Natural killer cell treated with Interleukin-12 subunit alpha and Interleukin-12 subunit beta and Interleukin-15 and Interleukin-18, amount 100 ng/mL, for 72 hours (primary cell): ENCODE measurements around the gene RNF145. TPM values are rescaled to one million over a fixed set of nuclear protein-coding genes. Genes with fewer than 3 reads are reported as not detected.
A peak's percentile ranks its signal among the peaks of the same experiment; 100 is the strongest.

Source experiments
- ATAC-seq, 2 donors: fragments of 150-1000 bp; cut with Tn5 transposase in 1 of 2; sonication (Bioruptor Pico), chemical (Tn5 transposase) in 1 of 2; 2 replicates each; pipeline ENCODE4 v1.10.0; 2021
- DNase-seq: peaks from one replicate; pipeline ENCODE4 v3.0.0; 2022; ENCODE audit warnings: low spot score
- H3K27ac Mint-ChIP-seq, 2 donors: 1 replicate in 1 of 2; 2 replicates in 1 of 2; pipeline ENCODE4 v1.8.0; 2022; ENCODE audit warnings: mixed read lengths in 2 of 2, mild to moderate bottlenecking in 1 of 2, moderate library complexity in 1 of 2
- H3K27me3 Mint-ChIP-seq, 2 donors: 1 replicate in 1 of 2; 2 replicates in 1 of 2; pipeline ENCODE4 v1.8.0; 2022; ENCODE audit warnings: mixed read lengths in 2 of 2
- H3K36me3 Mint-ChIP-seq: one replicate; pipeline ENCODE4 v1.8.0; 2022; ENCODE audit warnings: mixed read lengths
- H3K4me1 Mint-ChIP-seq, 2 donors: 1 replicate in 1 of 2; 2 replicates in 1 of 2; pipeline ENCODE4 v1.8.0; 2022; ENCODE audit warnings: low read depth in 2 of 2, mixed read lengths in 2 of 2, mild to moderate bottlenecking in 1 of 2
- H3K4me3 Mint-ChIP-seq: one replicate; pipeline ENCODE4 v1.8.0; 2022; ENCODE audit warnings: mixed read lengths
- H3K9me3 Mint-ChIP-seq: 2 replicates; pipeline ENCODE4 v1.8.0; 2022; ENCODE audit warnings: mixed read lengths
- total RNA-seq, 2 donors: library from RNA; stranded (reverse); gene quantifications; one replicate each; pipeline ENCODE4 v1.2.3, GENCODE V29; 2022

Gene RNF145
- total RNA-seq, 2 donors from 2014 or later = 92.3 to 113 TPM

DNA sequence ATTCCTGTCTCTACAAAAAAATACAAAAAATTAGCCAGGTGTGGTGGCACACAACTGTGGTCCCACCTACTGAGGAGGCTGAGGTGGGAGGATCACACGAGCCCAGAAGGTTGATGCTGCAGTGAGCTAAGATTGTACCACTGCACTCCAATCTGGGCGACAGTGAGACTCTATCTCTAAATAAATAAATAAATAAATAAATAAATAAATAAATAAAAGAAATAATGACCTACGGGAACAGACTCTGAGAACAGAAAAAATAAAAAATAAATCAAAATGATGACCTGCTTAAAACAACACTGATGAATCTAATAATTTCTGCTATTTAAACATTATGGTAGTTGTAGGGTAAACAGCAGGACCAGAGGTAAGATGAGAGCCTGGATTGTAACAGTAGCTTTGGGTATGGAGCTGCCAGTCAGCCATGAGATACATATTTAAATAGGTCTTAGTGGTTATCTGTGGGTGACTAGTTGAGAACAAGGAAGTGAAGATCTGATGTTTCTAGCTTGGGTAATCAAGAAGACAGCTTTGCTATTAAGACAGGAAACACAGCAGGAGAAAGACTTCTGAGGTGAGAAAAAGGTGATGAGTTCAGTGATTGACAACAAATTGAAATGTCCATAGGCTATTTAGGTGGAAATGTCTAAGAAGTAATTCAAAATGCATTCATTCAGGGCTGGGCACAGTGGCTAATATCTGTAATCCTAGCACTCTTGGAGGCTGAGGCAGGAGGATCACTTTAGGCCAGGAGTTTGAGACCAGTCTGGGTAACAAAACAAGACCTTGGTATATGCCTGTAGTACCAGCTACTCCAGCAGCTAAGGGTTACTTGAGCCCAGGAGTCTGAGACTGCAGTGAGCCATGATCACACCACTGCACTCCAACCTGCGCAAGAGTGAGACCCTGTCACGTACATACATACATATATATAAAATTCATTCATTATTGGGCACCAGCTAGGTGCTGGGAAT is 11.0 kb downstream of the RNF145 start:
- Mint-ChIP-seq H3K27ac (peak overlapping the region; percentile 45 to 62), H3K4me3 (peak overlapping the region; percentile 10), H3K4me1 (peaks cover 39 to 44% of the 10 kb centered on the region in 2 donors), H3K9me3 (no peaks in the 10 kb centered on the region), H3K27me3 (no peaks in the 10 kb centered on the region), H3K36me3 (peaks cover 19% of the 10 kb centered on the region)
- ATAC-seq (peak; percentile 81 to 85), DNase-seq (no peak)

- no peak overlapping the region for H3K27ac Mint-ChIP-seq
- ATAC-seq (no peak), DNase-seq (no peak)
- H3K4me3 Mint-ChIP-seq = no peak overlapping the region
- no peaks in the 10 kb centered on the region for H3K9me3 Mint-ChIP-seq
- peaks cover 24% of the 10 kb centered on the region for H3K36me3 Mint-ChIP-seq
- no peaks in the 10 kb centered on the region for H3K27me3 Mint-ChIP-seq
- peaks cover 38 to 44% of the 10 kb centered on the region in 2 donors for H3K4me1 Mint-ChIP-seq
Observed at GRCh38 chr5:159195775-159196174, 13.6 kb downstream of the RNF145 start.

- Mint-ChIP-seq H3K4me1 (peaks cover 8 to 23% of the 10 kb centered on the region in 2 donors), H3K9me3 (no peaks in the 10 kb centered on the region), H3K27ac (no peak overlapping the region), H3K36me3 (peaks cover 12% of the 10 kb centered on the region), H3K4me3 (no peak overlapping the region), H3K27me3 (no peaks in the 10 kb centered on the region)
- DNase-seq (no peak), ATAC-seq (no peak)
Observed at GRCh38 chr5:159190170-159190569, 19.2 kb downstream of the RNF145 start.

DNA sequence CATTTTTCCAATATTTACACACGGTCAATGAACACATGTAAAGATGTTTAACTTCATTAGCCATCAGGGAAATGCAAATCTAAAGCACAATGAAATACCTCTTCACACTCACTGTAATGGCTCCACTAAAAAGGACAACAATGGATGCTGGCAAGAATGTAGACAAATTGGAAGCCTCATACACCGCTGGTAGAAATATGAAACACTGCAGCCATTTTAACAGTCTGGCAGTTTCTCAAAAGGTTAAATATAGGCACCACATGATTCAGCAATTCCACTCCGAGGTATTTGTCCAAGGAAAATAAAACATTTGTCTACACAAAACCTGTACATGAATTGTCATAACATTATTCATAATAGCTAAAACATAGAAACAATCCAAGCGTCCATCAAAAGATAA is 20.0 kb downstream of the RNF145 start:
- no peaks in the 10 kb centered on the region for H3K27me3 Mint-ChIP-seq
- no peaks in the 10 kb centered on the region for H3K9me3 Mint-ChIP-seq
- H3K4me1 Mint-ChIP-seq = peaks cover 13 to 24% of the 10 kb centered on the region in 2 donors
- H3K27ac Mint-ChIP-seq = no peak overlapping the region
- no peak for DNase-seq
- ATAC-seq = no peak
- H3K4me3 Mint-ChIP-seq = no peak overlapping the region
- H3K36me3 Mint-ChIP-seq = peaks cover 17% of the 10 kb centered on the region

DNA sequence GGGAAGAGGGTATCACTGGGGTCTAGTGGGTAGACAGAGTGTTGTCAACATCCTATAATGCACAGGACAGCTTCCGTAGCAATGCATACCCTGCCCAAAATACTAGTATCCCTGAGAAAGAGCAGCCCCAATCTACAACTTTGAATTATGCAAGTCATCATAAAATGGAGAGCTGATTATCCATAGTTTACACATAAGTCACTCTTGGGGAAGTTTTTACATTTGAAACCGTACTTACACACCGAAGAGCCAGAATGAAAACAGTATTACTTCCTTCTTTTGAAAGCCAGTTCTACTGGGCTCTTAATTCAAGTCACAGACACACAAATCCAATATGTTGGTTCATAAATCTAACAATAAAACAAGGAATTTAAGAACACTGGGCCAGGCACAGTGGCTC is 21.6 kb downstream of the RNF145 start:
- H3K27ac Mint-ChIP-seq = peak overlapping the region in 1 of 2 donors; percentile 48
- H3K9me3 Mint-ChIP-seq = no peaks in the 10 kb centered on the region
- H3K36me3 Mint-ChIP-seq = peaks cover 6% of the 10 kb centered on the region
- DNase-seq (no peak), ATAC-seq (no peak)
- H3K27me3 Mint-ChIP-seq = no peaks in the 10 kb centered on the region
- no peak overlapping the region for H3K4me3 Mint-ChIP-seq
- peaks cover 11 to 23% of the 10 kb centered on the region in 2 donors for H3K4me1 Mint-ChIP-seq

- H3K4me3 Mint-ChIP-seq = no peak overlapping the region
- no peak for DNase-seq
- no peaks in the 10 kb centered on the region for H3K9me3 Mint-ChIP-seq
- H3K27ac Mint-ChIP-seq = no peak overlapping the region
- ATAC-seq = no peak
- peaks cover 6% of the 10 kb centered on the region for H3K36me3 Mint-ChIP-seq
- H3K4me1 Mint-ChIP-seq = peaks cover 21 to 31% of the 10 kb centered on the region in 2 donors
- no peaks in the 10 kb centered on the region for H3K27me3 Mint-ChIP-seq
Observed at GRCh38 chr5:159186319-159186718, 23.0 kb downstream of the RNF145 start.

GRCh38 chr5:159185773-159186172 is 23.6 kb downstream of the RNF145 start:
- H3K4me3 Mint-ChIP-seq = no peak overlapping the region
- DNase-seq (no peak), ATAC-seq (no peak)
- no peaks in the 10 kb centered on the region for H3K27me3 Mint-ChIP-seq
- peak overlapping the region in 1 of 2 donors; percentile 80 for H3K27ac Mint-ChIP-seq
- H3K4me1 Mint-ChIP-seq = peaks cover 26 to 35% of the 10 kb centered on the region in 2 donors
- H3K36me3 Mint-ChIP-seq = peaks cover 6% of the 10 kb centered on the region
- H3K9me3 Mint-ChIP-seq = no peaks in the 10 kb centered on the region

GRCh38 chr5:159184858-159185381 is 24.4 kb downstream of the RNF145 start:
- DNase-seq = no peak
- ATAC-seq = peak in 1 of 2 donors; percentile 57
- H3K4me3 Mint-ChIP-seq = peak overlapping the region; percentile 25
- no peaks in the 10 kb centered on the region for H3K9me3 Mint-ChIP-seq
- H3K4me1 Mint-ChIP-seq = peaks cover 35 to 42% of the 10 kb centered on the region in 2 donors
- no peaks in the 10 kb centered on the region for H3K27me3 Mint-ChIP-seq
- H3K27ac Mint-ChIP-seq = peak overlapping the region; percentile 63 to 80
- H3K36me3 Mint-ChIP-seq = peaks cover 6% of the 10 kb centered on the region

- no peak for ATAC-seq
- Mint-ChIP-seq H3K27me3 (no peaks in the 10 kb centered on the region), H3K36me3 (peaks cover 6% of the 10 kb centered on the region), H3K27ac (peak overlapping the region in 1 of 2 donors; percentile 80), H3K4me3 (no peak overlapping the region), H3K9me3 (no peaks in the 10 kb centered on the region), H3K4me1 (peaks cover 41% of the 10 kb centered on the region in 2 donors)
- DNase-seq = no peak
Observed at GRCh38 chr5:159184236-159184635, 25.1 kb downstream of the RNF145 start.

DNA sequence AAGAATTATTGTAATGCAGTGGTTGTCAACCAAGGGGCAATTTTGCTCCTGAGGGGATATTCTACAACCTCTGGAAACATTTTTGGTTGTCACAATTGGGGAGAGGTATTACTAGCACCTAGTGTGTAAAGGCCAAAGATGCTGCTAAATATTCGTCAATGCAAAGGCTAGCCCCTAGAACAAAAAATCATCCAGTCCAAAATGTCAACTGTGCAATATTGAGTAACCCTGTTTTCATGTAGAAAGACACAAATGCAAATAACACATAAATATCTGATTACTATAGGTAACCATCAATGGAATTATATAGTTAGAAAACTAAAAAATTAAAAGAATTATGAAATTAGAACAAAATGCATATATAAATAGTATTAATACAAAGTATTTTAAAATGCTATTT is 26.1 kb downstream of the RNF145 start:
- no peak overlapping the region for H3K4me3 Mint-ChIP-seq
- H3K27me3 Mint-ChIP-seq = no peaks in the 10 kb centered on the region
- no peaks in the 10 kb centered on the region for H3K9me3 Mint-ChIP-seq
- DNase-seq = no peak
- H3K36me3 Mint-ChIP-seq = peaks cover 6% of the 10 kb centered on the region
- H3K27ac Mint-ChIP-seq = no peak overlapping the region
- no peak for ATAC-seq
- H3K4me1 Mint-ChIP-seq = peaks cover 43 to 51% of the 10 kb centered on the region in 2 donors

GRCh38 chr5:159182691-159183090 is 26.7 kb downstream of the RNF145 start:
- peaks cover 40 to 51% of the 10 kb centered on the region in 2 donors for H3K4me1 Mint-ChIP-seq
- H3K27ac Mint-ChIP-seq = peak overlapping the region in 1 of 2 donors; percentile 96
- ATAC-seq (no peak), DNase-seq (no peak)
- no peak overlapping the region for H3K4me3 Mint-ChIP-seq
- H3K9me3 Mint-ChIP-seq = no peaks in the 10 kb centered on the region
- peaks cover 6% of the 10 kb centered on the region for H3K36me3 Mint-ChIP-seq
- H3K27me3 Mint-ChIP-seq = no peaks in the 10 kb centered on the region

- peaks cover 43 to 52% of the 10 kb centered on the region in 2 donors for H3K4me1 Mint-ChIP-seq
- H3K4me3 Mint-ChIP-seq = peak overlapping the region; percentile 10
- no peaks in the 10 kb centered on the region for H3K9me3 Mint-ChIP-seq
- H3K36me3 Mint-ChIP-seq = peaks cover 6% of the 10 kb centered on the region
- peak overlapping the region; percentile 43 to 96 for H3K27ac Mint-ChIP-seq
- DNase-seq (no peak), ATAC-seq (no peak)
- H3K27me3 Mint-ChIP-seq = no peaks in the 10 kb centered on the region
Observed at GRCh38 chr5:159181651-159182050, 27.7 kb downstream of the RNF145 start.

DNA sequence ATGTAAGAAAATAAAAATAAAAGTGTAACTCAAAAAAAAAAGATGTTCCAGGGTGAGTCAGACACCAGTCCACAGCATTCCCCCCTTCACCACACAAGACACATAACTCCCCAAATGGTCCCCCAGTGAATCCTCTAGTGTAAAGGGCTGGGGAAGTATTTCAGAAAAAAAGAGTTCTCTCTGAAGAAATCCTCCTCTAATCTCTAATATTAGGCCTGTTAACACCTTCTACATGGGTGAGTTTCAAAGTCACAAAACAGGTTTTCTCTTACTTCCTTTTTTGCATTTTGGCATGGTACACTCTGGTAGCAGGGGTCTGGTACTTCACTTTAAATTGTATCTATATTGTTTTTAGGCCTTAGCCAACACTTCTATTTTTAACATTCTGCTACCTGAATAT is 28.2 kb downstream of the RNF145 start:
- Mint-ChIP-seq H3K27ac (peak overlapping the region; percentile 43 to 96), H3K36me3 (peaks cover 6% of the 10 kb centered on the region), H3K4me1 (peaks cover 44 to 57% of the 10 kb centered on the region in 2 donors), H3K9me3 (no peaks in the 10 kb centered on the region), H3K4me3 (peak overlapping the region; percentile 10), H3K27me3 (no peaks in the 10 kb centered on the region)
- ATAC-seq = peak in 1 of 2 donors; percentile 65
- DNase-seq = no peak
